ENCODE results near the gene BEST4.

GRCh38 chr1:44790968-44791801 lies 3.2 kb upstream of the BEST4 start:
- no peak for TF ChIP-seq CTCF (IDR thresholded peaks at IDR 0.05)
- TF ChIP-seq EZH2 (IDR thresholded peaks at IDR 0.05; ENCODE audit: borderline replicate concordance, insufficient read depth, low read depth, low read length, poor library complexity, severe bottlenecking) = no peak
